Sigmoid colon (tissue), 7 donors: ENCODE data around the gene DUXB. TPM values are rescaled to one million over a fixed set of nuclear protein-coding genes. Genes with fewer than 3 reads are reported as not detected.

ENCODE experiments used
- DNase-seq: peaks from one replicate; pipeline ENCODE4 v3.0.0-alpha.2; 2019
- H3K27ac ChIP-seq, 4 donors: fragments of 200-600 bp; sonication (generic); one replicate each; pipeline ENCODE4 v1.5.1; 2016 to 2019; ENCODE audit warnings: mild to moderate bottlenecking in 1 of 4
- H3K27me3 ChIP-seq, 3 donors: fragments of 200-600 bp; sonication (generic); one replicate each; pipeline ENCODE4 v1.5.1; 2019; ENCODE audit warnings: mild to moderate bottlenecking in 1 of 3
- H3K36me3 ChIP-seq, 4 donors: fragments of 200-600 bp; sonication (generic); one replicate each; pipeline ENCODE4 v1.5.1; 2016 to 2019
- H3K4me1 ChIP-seq, 4 donors: fragments of 200-600 bp; sonication (generic); one replicate each; pipeline ENCODE4 v1.5.1; 2017 to 2019
- H3K4me3 ChIP-seq, 4 donors: fragments of 200-600 bp; sonication (generic); one replicate each; pipeline ENCODE4 v1.5.1; 2017 to 2019; ENCODE audit warnings: mild to moderate bottlenecking in 2 of 4, moderate library complexity in 1 of 4
- H3K9me3 ChIP-seq, 4 donors: fragments of 200-600 bp in 3 of 4; sonication (generic) in 3 of 4; one replicate each; pipeline versions ENCODE4 v1.5.1 to v1.6.1; 2013 to 2019
- CTCF ChIP-seq, 4 experiments: fragments of 450-650 bp in 3 of 4; fragments of 200-600 bp in 1 of 4; IDR thresholded peaks; one replicate each; pipeline ENCODE4 v1.5.1; 2016 to 2019; ENCODE audit warnings: antibody characterized with exemption in 4 of 4, mild to moderate bottlenecking in 3 of 4, moderate library complexity in 2 of 4
- EP300 ChIP-seq, 4 donors: sonication (generic); formaldehyde crosslinking; IDR thresholded peaks; one replicate each; pipeline ENCODE4 v1.6.1; 2017; ENCODE audit warnings: antibody characterized with exemption in 4 of 4
- POLR2A ChIP-seq, 2 donors: fragments of 450-650 bp; IDR thresholded peaks; one replicate each; pipeline ENCODE4 v1.6.1; 2016; ENCODE audit warnings: antibody characterized with exemption in 2 of 2, mild to moderate bottlenecking in 2 of 2, moderate library complexity in 2 of 2
- POLR2AphosphoS5 ChIP-seq, 4 donors: sonication (generic); formaldehyde crosslinking; IDR thresholded peaks; one replicate each; pipeline ENCODE4 v1.6.1; 2017; ENCODE audit warnings: antibody characterized with exemption in 4 of 4
- WGBS, 2 donors: extraction: QIAGEN DNeasy Blood & Tissue Kit; methylation state at CpG; one replicate each; pipeline ENCODE4 v1.1.7; 2013; 5-methylcytosine and 5-hydroxymethylcytosine counted together
- intact Hi-C: fragments of 100-400 bp; cut with DNase I; formaldehyde crosslinking; loops from one replicate; pipeline ENCODE4 v1.15.1; 2023
- polyA plus RNA-seq, 3 donors: library from polyadenylated mRNA; stranded (reverse); fragments of 200-250 nt; gene quantifications; one replicate each; pipeline ENCODE4 v1.2.3, GENCODE V29; 2013
- total RNA-seq, 4 donors: library from RNA; depleted of rRNA; stranded (reverse); fragments of >200 nt; gene quantifications; one replicate each; pipeline ENCODE4 v1.1.0, GENCODE V29; 2016
- donor health status: healthy with polysubstance abuse.
- donor health status: Bipolar disorder and iron deficiency.
- donor health status: healthy.

The DUXB gene
- total and polyA plus RNA-seq, 7 donors = not detected

DNA sequence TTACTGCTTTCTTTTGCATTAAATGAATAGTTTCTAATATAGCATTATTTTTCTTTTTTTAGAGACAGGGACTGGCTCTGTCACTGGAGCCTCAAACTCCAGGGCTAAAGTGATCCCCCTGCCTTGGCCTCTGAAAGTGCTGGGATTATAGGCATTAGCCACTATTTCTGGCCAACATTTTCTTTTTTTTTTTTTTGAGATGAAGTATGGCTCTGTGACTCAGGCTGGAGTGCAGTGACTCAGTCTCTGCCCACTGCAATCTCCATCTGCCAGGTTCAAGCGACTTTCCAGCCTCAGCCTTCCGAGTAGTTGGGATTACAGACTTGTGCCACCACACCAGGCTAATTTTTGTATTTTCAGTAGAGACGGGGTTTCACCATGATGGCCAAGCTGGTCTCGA, 2.0 kb upstream of the DUXB start:
- Histone ChIP-seq H3K27me3 (no peaks in the 10 kb centered on the region), H3K36me3 (no peaks in the 10 kb centered on the region), H3K27ac (no peak overlapping the region), H3K9me3 (no peaks in the 10 kb centered on the region), H3K4me1 (no peaks in the 10 kb centered on the region), H3K4me3 (no peak overlapping the region)
- DNase-seq = no peak
- TF ChIP-seq CTCF (IDR thresholded peaks at IDR 0.05) (no peak), POLR2AphosphoS5 (IDR thresholded peaks at IDR 0.05) (no peak), POLR2A (IDR thresholded peaks at IDR 0.05) (no peak), EP300 (IDR thresholded peaks at IDR 0.05) (no peak)
- intact Hi-C loops = no loop called here
- WGBS, 2 donors = 93% methylated on average over 4 of the region's 4 CpGs

GRCh38 chr16:75702242-75702641, 981 bp upstream of the DUXB start:
- no peak overlapping the region for H3K4me3 ChIP-seq
- H3K27me3 ChIP-seq = no peaks in the 10 kb centered on the region
- TF ChIP-seq EP300 (IDR thresholded peaks at IDR 0.05) (no peak), CTCF (IDR thresholded peaks at IDR 0.05) (no peak), POLR2AphosphoS5 (IDR thresholded peaks at IDR 0.05) (no peak), POLR2A (IDR thresholded peaks at IDR 0.05) (no peak)
- H3K4me1 ChIP-seq = no peaks in the 10 kb centered on the region
- no peaks in the 10 kb centered on the region for H3K9me3 ChIP-seq
- no peaks in the 10 kb centered on the region for H3K36me3 ChIP-seq
- no peak for DNase-seq
- no peak overlapping the region for H3K27ac ChIP-seq
- 71 to 75% methylated on average over 2 of the region's 2 CpGs for WGBS, 2 donors
- intact Hi-C loops = no loop called here

GRCh38 chr16:75697571-75697970, 3.7 kb downstream of the DUXB start:
- TF ChIP-seq CTCF (IDR thresholded peaks at IDR 0.05) (no peak), POLR2AphosphoS5 (IDR thresholded peaks at IDR 0.05) (no peak), EP300 (IDR thresholded peaks at IDR 0.05) (no peak), POLR2A (IDR thresholded peaks at IDR 0.05) (no peak)
- WGBS, 2 donors = 89 to 94% methylated on average over 5 of the region's 5 CpGs

DNA sequence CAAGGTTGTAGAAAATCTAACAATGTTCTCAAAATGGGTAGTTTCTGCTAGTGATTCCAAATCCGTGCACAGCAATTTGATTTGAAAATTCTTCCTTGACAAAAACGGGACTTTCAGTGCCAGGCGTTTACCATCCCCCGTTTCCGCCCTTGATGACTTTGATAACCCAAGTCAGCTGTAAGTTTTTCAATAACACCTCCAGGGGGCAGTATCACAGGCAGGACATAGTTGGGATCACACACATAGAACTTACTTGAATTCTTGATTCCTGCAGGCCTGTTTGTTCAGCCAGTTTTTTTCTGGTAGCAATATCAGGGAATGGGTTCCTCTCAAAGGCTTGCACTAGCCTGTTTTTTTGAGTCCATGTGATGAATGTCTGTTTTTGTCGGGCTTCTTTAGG, 5.6 kb downstream of the DUXB start:
- Histone ChIP-seq H3K9me3 (no peaks in the 10 kb centered on the region), H3K27me3 (no peaks in the 10 kb centered on the region), H3K36me3 (no peaks in the 10 kb centered on the region), H3K4me1 (no peaks in the 10 kb centered on the region), H3K27ac (no peak overlapping the region), H3K4me3 (no peak overlapping the region)
- TF ChIP-seq POLR2A (IDR thresholded peaks at IDR 0.05) (no peak), EP300 (IDR thresholded peaks at IDR 0.05) (no peak), CTCF (IDR thresholded peaks at IDR 0.05) (no peak), POLR2AphosphoS5 (IDR thresholded peaks at IDR 0.05) (no peak)
- intact Hi-C loops = no loop called here
- WGBS, 2 donors = 46 to 83% methylated on average over 6 of the region's 6 CpGs
- no peak for DNase-seq

More at GRCh38 chr16:75697571-75697970, 3.7 kb downstream of the DUXB start:
- Histone ChIP-seq H3K27ac (no peak overlapping the region), H3K27me3 (no peaks in the 10 kb centered on the region), H3K36me3 (no peaks in the 10 kb centered on the region), H3K9me3 (no peaks in the 10 kb centered on the region), H3K4me1 (no peaks in the 10 kb centered on the region), H3K4me3 (no peak overlapping the region)
- no peak for DNase-seq
- intact Hi-C loops = no loop called here

DNA sequence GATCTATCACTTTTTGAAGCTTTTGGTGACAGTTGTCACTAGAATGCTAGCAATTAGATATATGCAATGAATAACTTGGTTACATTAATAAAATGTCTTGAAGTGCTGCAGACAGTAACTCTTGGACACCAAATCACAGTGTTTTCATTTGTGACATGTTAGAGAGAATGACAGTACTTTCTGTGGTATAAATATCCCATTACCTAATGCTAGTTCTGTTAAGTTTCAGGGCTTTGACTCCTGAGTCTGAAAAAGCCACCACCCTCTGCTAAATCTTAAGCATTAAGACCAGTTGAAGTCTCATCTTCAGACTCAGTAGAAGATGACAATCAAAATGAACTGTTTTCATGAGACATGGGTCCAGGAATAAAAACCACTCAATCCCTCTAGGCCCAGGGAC, 13.9 kb downstream of the DUXB start:
- H3K27ac ChIP-seq = no peak overlapping the region
- no peak overlapping the region for H3K4me3 ChIP-seq
- H3K27me3 ChIP-seq = no peaks in the 10 kb centered on the region
- no peaks in the 10 kb centered on the region for H3K36me3 ChIP-seq
- intact Hi-C loops = no loop called here
- no peak for DNase-seq
- H3K4me1 ChIP-seq = no peaks in the 10 kb centered on the region
- no peaks in the 10 kb centered on the region for H3K9me3 ChIP-seq
- TF ChIP-seq EP300 (IDR thresholded peaks at IDR 0.05) (no peak), POLR2AphosphoS5 (IDR thresholded peaks at IDR 0.05) (no peak), POLR2A (IDR thresholded peaks at IDR 0.05) (no peak), CTCF (IDR thresholded peaks at IDR 0.05) (no peak)
